Measurements from ENCODE around the gene ANXA5.

Gene ANXA5

DNA sequence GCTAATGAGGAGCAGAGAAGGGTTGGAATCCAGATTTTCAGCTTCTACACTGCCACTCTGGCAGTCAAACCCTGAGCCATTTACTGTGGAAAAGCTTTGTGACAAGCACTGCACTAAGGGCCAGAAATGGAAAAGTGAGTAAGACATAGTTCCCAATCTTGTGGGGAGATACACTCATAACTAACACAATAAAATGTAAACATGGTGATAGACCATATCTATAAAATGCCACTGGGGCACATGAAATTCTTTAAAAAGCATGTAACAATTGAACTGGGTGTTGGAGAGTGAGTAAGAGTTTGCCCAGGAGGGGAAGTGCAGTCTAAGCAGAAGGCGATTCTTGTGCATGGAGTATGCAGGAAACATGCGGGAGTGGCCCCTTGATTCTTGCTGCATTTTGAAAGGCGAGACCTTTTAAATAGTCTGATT lies 32.0 kb upstream of the ANXA5 start:
- H2AFZ ChIP-seq (ENCODE audit: low read depth, low read length): no peak overlapping the region
- no peak overlapping the region for H3K9ac ChIP-seq (ENCODE audit: low read depth, low read length)
- H3K27me3 ChIP-seq (ENCODE audit: insufficient read depth, low read length, poor library complexity): no peaks in the 10 kb centered on the region
- ATAC-seq (ENCODE audit: insufficient read depth, low read depth): no peak
- H3K79me2 ChIP-seq (ENCODE audit: insufficient read depth, low read length): no peaks in the 10 kb centered on the region
- no peaks in the 10 kb centered on the region for H3K4me1 ChIP-seq (ENCODE audit: insufficient read depth, low read length)
- no peak overlapping the region for H3K4me2 ChIP-seq (ENCODE audit: insufficient read depth, low read length)
- TF ChIP-seq, protein P1, sequence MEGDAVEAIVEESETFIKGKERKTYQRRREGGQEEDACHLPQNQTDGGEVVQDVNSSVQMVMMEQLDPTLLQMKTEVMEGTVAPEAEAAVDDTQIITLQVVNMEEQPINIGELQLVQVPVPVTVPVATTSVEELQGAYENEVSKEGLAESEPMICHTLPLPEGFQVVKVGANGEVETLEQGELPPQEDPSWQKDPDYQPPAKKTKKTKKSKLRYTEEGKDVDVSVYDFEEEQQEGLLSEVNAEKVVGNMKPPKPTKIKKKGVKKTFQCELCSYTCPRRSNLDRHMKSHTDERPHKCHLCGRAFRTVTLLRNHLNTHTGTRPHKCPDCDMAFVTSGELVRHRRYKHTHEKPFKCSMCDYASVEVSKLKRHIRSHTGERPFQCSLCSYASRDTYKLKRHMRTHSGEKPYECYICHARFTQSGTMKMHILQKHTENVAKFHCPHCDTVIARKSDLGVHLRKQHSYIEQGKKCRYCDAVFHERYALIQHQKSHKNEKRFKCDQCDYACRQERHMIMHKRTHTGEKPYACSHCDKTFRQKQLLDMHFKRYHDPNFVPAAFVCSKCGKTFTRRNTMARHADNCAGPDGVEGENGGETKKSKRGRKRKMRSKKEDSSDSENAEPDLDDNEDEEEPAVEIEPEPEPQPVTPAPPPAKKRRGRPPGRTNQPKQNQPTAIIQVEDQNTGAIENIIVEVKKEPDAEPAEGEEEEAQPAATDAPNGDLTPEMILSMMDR (IDR thresholded peaks at IDR 0.05; ENCODE audit: borderline replicate concordance, extremely low read depth, low read length, poor library complexity, severe bottlenecking): no peak
- no peaks in the 10 kb centered on the region for H3K9me3 ChIP-seq (ENCODE audit: insufficient read depth, low read length, severe bottlenecking)
- no peak overlapping the region for H3K27ac ChIP-seq (ENCODE audit: low read length)
- DNase-seq: no peak
- no peaks in the 10 kb centered on the region for H3K36me3 ChIP-seq (ENCODE audit: insufficient read depth, low read length)
- no peaks in the 10 kb centered on the region for H4K20me1 ChIP-seq (ENCODE audit: insufficient read depth, low read length)
- H3K4me3 ChIP-seq (ENCODE audit: low read depth in 1 of 2, low read length in 2 of 2): no peak overlapping the region

DNA sequence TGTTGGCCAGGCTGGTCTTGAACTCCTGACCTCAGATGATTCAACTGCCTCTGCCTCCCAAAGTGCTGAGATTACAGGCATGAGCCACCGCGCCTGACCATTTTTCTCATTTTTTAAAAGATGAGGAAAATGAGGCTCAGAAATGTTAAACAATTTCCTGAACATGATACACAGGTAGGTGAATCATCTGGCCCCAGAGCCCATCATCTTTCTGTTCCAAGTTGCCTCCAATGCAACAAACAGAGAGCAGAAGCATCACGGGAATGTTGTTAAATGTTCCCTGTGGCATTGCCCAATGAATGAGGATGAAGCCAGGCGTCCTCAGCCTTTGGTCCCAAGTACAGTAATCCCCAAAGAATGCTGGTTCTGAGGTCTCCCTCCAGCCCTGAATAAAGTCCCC lies 31.3 kb upstream of the ANXA5 start:
- Histone ChIP-seq H3K36me3 (ENCODE audit: insufficient read depth, low read length) (no peaks in the 10 kb centered on the region), H3K4me2 (ENCODE audit: insufficient read depth, low read length) (no peak overlapping the region), H3K27ac (ENCODE audit: low read length) (no peak overlapping the region), H3K9me3 (ENCODE audit: insufficient read depth, low read length, severe bottlenecking) (no peaks in the 10 kb centered on the region), H4K20me1 (ENCODE audit: insufficient read depth, low read length) (no peaks in the 10 kb centered on the region), H3K4me1 (ENCODE audit: insufficient read depth, low read length) (no peaks in the 10 kb centered on the region), H3K4me3 (ENCODE audit: low read depth in 1 of 2, low read length in 2 of 2) (no peak overlapping the region), H3K27me3 (ENCODE audit: insufficient read depth, low read length, poor library complexity) (no peaks in the 10 kb centered on the region), H3K79me2 (ENCODE audit: insufficient read depth, low read length) (no peaks in the 10 kb centered on the region), H2AFZ (ENCODE audit: low read depth, low read length) (no peak overlapping the region), H3K9ac (ENCODE audit: low read depth, low read length) (no peak overlapping the region)
- ATAC-seq (ENCODE audit: insufficient read depth, low read depth) (no peak), DNase-seq (no peak)
- TF ChIP-seq EZH2 (IDR thresholded peaks at IDR 0.05; ENCODE audit: borderline replicate concordance, low read depth, low read length, severe bottlenecking): no peak
- TF ChIP-seq, protein P1 (IDR thresholded peaks at IDR 0.05; ENCODE audit: borderline replicate concordance, extremely low read depth, low read length, poor library complexity, severe bottlenecking): no peak

DNA sequence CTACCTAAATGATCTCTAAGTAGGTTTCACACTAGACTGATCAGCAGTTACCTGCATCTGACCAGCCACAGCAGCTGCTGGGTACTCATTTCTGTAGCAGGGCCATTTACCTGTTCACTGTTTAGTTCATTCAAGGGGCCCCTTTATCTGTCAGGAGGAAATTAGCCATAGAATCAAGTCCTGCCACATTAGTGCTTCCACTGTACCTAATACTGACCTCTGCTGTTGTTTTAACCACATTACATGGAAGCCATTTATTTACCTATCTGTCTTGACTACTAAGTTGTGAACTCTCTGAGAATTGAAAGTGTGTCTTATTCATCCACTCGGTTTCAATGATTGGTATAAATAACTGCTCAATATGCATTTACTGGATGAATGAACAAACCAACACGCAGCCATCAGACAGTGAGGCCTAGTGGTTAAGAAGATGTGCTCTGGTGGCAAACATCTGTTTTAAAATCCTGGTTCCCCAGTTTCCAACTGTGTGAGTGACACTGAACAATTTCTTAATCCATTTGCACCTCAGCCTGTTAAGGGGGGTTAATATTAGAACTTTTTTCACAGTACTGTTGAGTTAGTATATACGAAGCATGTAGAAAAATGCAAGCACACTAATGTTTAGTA lies 30.0 kb upstream of the ANXA5 start:
- H3K27me3 ChIP-seq (ENCODE audit: insufficient read depth, low read length, poor library complexity): no peaks in the 10 kb centered on the region
- H2AFZ ChIP-seq (ENCODE audit: low read depth, low read length): 0 out of 2 replicates have a peak overlapping the region, but pooled peaks have one; percentile 22
- H4K20me1 ChIP-seq (ENCODE audit: insufficient read depth, low read length): no peaks in the 10 kb centered on the region
- no peak overlapping the region for H3K4me2 ChIP-seq (ENCODE audit: insufficient read depth, low read length)
- no peak for DNase-seq
- no peak overlapping the region for H3K4me3 ChIP-seq (ENCODE audit: low read depth in 1 of 2, low read length in 2 of 2)
- TF ChIP-seq, protein P1 (IDR thresholded peaks at IDR 0.05; ENCODE audit: borderline replicate concordance, extremely low read depth, low read length, poor library complexity, severe bottlenecking): peak; percentile 69
- TF ChIP-seq EZH2 (IDR thresholded peaks at IDR 0.05; ENCODE audit: borderline replicate concordance, low read depth, low read length, severe bottlenecking): no peak
- peak; percentile 87 for ATAC-seq (ENCODE audit: insufficient read depth, low read depth)
- H3K79me2 ChIP-seq (ENCODE audit: insufficient read depth, low read length): no peaks in the 10 kb centered on the region
- no peaks in the 10 kb centered on the region for H3K36me3 ChIP-seq (ENCODE audit: insufficient read depth, low read length)
- no peaks in the 10 kb centered on the region for H3K4me1 ChIP-seq (ENCODE audit: insufficient read depth, low read length)
- no peaks in the 10 kb centered on the region for H3K9me3 ChIP-seq (ENCODE audit: insufficient read depth, low read length, severe bottlenecking)
- H3K27ac ChIP-seq (ENCODE audit: low read length): no peak overlapping the region
- H3K9ac ChIP-seq (ENCODE audit: low read depth, low read length): no peak overlapping the region
